HepG2 (cell line): ENCODE data around the gene BEAN1. TPM values are rescaled to one million over a fixed set of nuclear protein-coding genes. Genes with fewer than 3 reads are reported as not detected.

Experiments
- RXRA ChIP-seq: sonication (generic); formaldehyde crosslinking; IDR thresholded peaks from 2 replicates; pipeline ENCODE4 v1.5.1; 2020; ENCODE audit warnings: missing genetic modification reagents
- SIN3B ChIP-seq: fragments of 150-350 bp; IDR thresholded peaks from 2 replicates; pipeline ENCODE4 v1.6.1; 2014; ENCODE audit warnings: low read length
- TAF1 ChIP-seq: sonication (generic); formaldehyde crosslinking; IDR thresholded peaks from 2 replicates; pipeline ENCODE4 v1.4.0; 2020; ENCODE audit warnings: missing genetic modification reagents
- TBX2 ChIP-seq: sonication (generic); formaldehyde crosslinking; IDR thresholded peaks from 2 replicates; pipeline ENCODE4 v1.5.0; 2020; ENCODE audit warnings: missing genetic modification reagents, mild to moderate bottlenecking, borderline replicate concordance
- ZFX ChIP-seq: sonication (generic); formaldehyde crosslinking; IDR thresholded peaks from 2 replicates; pipeline ENCODE4 v1.4.0; 2020; ENCODE audit warnings: mild to moderate bottlenecking, low read depth, missing genetic modification reagents, moderate library complexity
- ZNF10 ChIP-seq: sonication (generic); formaldehyde crosslinking; IDR thresholded peaks from 2 replicates; pipeline ENCODE4 v1.4.0; 2020; ENCODE audit warnings: mild to moderate bottlenecking, low read depth, missing genetic modification reagents, borderline replicate concordance
- ZNF230 ChIP-seq: sonication (generic); formaldehyde crosslinking; IDR thresholded peaks from 2 replicates; pipeline ENCODE4 v1.4.0; 2020; ENCODE audit warnings: mild to moderate bottlenecking, missing genetic modification reagents
- ZNF264 ChIP-seq: sonication (generic); formaldehyde crosslinking; IDR thresholded peaks from 2 replicates; pipeline ENCODE4 v1.4.0; 2020; ENCODE audit warnings: missing genetic modification reagents
- polyA plus RNA-seq, 8 experiments: library from polyadenylated mRNA; depleted of rRNA in 3 of 8; stranded (reverse) in 7 of 8; unstranded in 1 of 8; fragments of >200 nt; fragmentation: Illumina TruSeq in 4 of 8; extraction: Trizol in 4 of 8; gene quantifications; 2 replicates each; pipeline versions ENCODE4 v1.2.1 to v1.2.3, GENCODE V29; 2011 to 2016; ENCODE audit warnings: low read depth in 4 of 8, missing spikeins in 1 of 8, mixed read lengths in 1 of 8; ENCODE audit not compliant: insufficient read depth in 1 of 8
- total RNA-seq, 5 experiments: library from RNA; depleted of rRNA; stranded (reverse); fragments of >200 nt; fragmentation: Illumina TruSeq; extraction: Trizol; gene quantifications; 2 replicates each; pipeline ENCODE4 v1.2.3, GENCODE V29; 2016; ENCODE audit warnings: low read depth in 1 of 5
- TF ChIP-seq, protein P1 (sequence below): sonication (generic); formaldehyde crosslinking; IDR thresholded peaks from 2 replicates; pipeline ENCODE4 v1.5.0; 2020; ENCODE audit warnings: mild to moderate bottlenecking, missing genetic modification reagents, borderline replicate concordance
- TF ChIP-seq, protein P2 (sequence below): sonication (generic); formaldehyde crosslinking; conservative IDR thresholded peaks from 2 replicates; pipeline ENCODE4 v1.8.0; 2022; ENCODE audit warnings: low read depth, missing genetic modification reagents
- TF ChIP-seq, protein P3 (sequence below): sonication (generic); formaldehyde crosslinking; IDR thresholded peaks from 2 replicates; pipeline ENCODE4 v1.8.1; 2023; ENCODE audit warnings: mild to moderate bottlenecking, missing genetic modification reagents
- TF ChIP-seq, protein P4 (sequence below): sonication (generic); formaldehyde crosslinking; IDR thresholded peaks from 2 replicates; pipeline ENCODE4 v1.4.0; 2020; ENCODE audit warnings: missing genetic modification reagents
- TF ChIP-seq, protein P5 (sequence below), 2 experiments: sonication (generic) in 1 of 2; formaldehyde crosslinking in 1 of 2; IDR thresholded peaks; 2 replicates each; pipeline versions ENCODE4 v1.4.0 to v1.6.1; 2018 to 2020; ENCODE audit warnings: missing genetic modification reagents in 2 of 2, borderline replicate concordance in 1 of 2, low read depth in 1 of 2, mild to moderate bottlenecking in 1 of 2, missing biosample characterization in 1 of 2

Gene BEAN1
- total and polyA plus RNA-seq, 2 of the 13 experiments (the other 11 are each of a cell fraction or from before 2014, with no cell fraction given) = 0.53 to 1.4 TPM

DNA sequence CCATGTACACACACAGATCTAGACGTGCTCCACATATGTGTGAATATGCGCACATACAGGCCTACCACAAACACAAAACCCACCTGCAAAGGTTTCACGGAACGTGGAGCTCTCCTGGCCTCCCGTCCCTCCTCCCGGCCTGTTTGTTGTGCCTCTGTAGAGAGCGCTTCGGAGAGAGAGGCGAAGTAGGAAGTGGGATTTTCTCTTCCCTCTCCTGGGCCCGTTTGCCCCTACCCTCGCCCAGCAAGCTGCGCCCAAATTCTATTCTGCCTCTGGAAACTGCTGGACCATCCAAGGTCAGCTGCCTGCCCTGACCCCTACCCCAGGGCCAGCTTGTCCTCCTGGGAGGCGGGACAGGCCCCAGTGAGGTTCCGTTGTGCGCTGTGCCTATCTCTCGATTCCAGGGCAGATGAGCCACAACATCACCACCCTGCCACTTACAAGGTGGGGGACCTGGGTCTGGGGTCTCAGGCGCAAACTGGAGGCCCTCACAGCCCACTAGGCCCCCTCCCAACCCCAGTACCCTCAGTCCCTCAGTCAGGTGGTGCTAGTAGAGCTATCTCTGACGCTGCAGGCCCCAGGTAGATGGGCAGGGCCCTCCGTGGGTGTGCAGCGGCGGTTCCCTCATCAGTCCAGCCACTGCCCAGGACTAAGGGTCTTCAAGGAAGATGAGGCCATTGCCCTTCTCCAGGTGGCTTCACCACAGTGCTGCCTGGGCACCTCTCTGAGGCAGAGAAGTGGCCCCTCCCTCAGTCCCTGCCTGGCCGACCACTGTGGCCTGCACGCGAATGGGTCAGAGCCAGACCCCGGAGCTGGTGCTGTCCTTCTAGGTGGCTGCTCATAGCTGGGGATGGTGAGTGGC lies 54.2 kb downstream of the BEAN1 start (continued):
- TF ChIP-seq, protein P1, sequence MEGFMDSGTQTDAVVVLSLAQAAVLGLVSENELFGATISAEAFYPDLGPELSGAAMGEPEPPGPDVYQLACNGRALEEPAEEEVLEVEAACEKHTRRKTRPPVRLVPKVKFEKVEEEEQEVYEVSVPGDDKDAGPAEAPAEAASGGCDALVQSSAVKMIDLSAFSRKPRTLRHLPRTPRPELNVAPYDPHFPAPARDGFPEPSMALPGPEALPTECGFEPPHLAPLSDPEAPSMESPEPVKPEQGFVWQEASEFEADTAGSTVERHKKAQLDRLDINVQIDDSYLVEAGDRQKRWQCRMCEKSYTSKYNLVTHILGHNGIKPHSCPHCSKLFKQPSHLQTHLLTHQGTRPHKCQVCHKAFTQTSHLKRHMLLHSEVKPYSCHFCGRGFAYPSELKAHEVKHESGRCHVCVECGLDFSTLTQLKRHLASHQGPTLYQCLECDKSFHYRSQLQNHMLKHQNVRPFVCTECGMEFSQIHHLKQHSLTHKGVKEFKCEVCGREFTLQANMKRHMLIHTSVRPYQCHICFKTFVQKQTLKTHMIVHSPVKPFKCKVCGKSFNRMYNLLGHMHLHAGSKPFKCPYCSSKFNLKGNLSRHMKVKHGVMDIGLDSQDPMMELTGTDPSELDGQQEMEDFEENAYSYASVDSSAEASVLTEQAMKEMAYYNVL (CRISPR knock-in tag) = no peak
- TF ChIP-seq SIN3B = no peak
- TF ChIP-seq ZFX = 0 out of 2 replicates have a peak, but pooled peaks have one; percentile 18
- TF ChIP-seq TBX2 = no peak
- TF ChIP-seq ZNF264 (CRISPR knock-in tag) = no peak
- TF ChIP-seq TAF1 (CRISPR knock-in tag) = no peak
- TF ChIP-seq ZNF10 (CRISPR knock-in tag) = no peak
- 0 out of 2 replicates have a peak, but pooled peaks have one; percentile 54 for TF ChIP-seq ZNF230
- TF ChIP-seq, protein P2, sequence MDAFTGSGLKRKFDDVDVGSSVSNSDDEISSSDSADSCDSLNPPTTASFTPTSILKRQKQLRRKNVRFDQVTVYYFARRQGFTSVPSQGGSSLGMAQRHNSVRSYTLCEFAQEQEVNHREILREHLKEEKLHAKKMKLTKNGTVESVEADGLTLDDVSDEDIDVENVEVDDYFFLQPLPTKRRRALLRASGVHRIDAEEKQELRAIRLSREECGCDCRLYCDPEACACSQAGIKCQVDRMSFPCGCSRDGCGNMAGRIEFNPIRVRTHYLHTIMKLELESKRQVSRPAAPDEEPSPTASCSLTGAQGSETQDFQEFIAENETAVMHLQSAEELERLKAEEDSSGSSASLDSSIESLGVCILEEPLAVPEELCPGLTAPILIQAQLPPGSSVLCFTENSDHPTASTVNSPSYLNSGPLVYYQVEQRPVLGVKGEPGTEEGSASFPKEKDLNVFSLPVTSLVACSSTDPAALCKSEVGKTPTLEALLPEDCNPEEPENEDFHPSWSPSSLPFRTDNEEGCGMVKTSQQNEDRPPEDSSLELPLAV = no peak
- TF ChIP-seq, protein P3, sequence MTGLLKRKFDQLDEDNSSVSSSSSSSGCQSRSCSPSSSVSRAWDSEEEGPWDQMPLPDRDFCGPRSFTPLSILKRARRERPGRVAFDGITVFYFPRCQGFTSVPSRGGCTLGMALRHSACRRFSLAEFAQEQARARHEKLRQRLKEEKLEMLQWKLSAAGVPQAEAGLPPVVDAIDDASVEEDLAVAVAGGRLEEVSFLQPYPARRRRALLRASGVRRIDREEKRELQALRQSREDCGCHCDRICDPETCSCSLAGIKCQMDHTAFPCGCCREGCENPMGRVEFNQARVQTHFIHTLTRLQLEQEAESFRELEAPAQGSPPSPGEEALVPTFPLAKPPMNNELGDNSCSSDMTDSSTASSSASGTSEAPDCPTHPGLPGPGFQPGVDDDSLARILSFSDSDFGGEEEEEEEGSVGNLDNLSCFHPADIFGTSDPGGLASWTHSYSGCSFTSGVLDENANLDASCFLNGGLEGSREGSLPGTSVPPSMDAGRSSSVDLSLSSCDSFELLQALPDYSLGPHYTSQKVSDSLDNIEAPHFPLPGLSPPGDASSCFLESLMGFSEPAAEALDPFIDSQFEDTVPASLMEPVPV (CRISPR knock-in tag) = no peak
- TF ChIP-seq, protein P4, sequence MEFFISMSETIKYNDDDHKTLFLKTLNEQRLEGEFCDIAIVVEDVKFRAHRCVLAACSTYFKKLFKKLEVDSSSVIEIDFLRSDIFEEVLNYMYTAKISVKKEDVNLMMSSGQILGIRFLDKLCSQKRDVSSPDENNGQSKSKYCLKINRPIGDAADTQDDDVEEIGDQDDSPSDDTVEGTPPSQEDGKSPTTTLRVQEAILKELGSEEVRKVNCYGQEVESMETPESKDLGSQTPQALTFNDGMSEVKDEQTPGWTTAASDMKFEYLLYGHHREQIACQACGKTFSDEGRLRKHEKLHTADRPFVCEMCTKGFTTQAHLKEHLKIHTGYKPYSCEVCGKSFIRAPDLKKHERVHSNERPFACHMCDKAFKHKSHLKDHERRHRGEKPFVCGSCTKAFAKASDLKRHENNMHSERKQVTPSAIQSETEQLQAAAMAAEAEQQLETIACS (CRISPR knock-in tag) = no peak
- TF ChIP-seq RXRA = 0 out of 2 replicates have a peak, but pooled peaks have one; percentile 4
- TF ChIP-seq, protein P5, sequence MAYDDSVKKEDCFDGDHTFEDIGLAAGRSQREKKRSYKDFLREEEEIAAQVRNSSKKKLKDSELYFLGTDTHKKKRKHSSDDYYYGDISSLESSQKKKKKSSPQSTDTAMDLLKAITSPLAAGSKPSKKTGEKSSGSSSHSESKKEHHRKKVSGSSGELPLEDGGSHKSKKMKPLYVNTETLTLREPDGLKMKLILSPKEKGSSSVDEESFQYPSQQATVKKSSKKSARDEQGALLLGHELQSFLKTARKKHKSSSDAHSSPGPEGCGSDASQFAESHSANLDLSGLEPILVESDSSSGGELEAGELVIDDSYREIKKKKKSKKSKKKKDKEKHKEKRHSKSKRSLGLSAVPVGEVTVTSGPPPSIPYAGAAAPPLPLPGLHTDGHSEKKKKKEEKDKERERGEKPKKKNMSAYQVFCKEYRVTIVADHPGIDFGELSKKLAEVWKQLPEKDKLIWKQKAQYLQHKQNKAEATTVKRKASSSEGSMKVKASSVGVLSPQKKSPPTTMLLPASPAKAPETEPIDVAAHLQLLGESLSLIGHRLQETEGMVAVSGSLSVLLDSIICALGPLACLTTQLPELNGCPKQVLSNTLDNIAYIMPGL (CRISPR knock-in tag; IDR thresholded peaks at IDR 0.05; ENCODE audit: borderline replicate concordance in 1 of 2, low read depth in 1 of 2) = no peak
